OCI-LY7 (cell line): ENCODE data around the gene ENG. TPM values are rescaled to one million over a fixed set of nuclear protein-coding genes. Genes with fewer than 3 reads are reported as not detected.

ENCODE experiments used
- Bru-seq: library from RNA; stranded (reverse); fragments of 400-500 nt; gene quantifications from one replicate; lab custom pipeline; 2021; lab: Mats Ljungman, UMichigan
- BruChase-seq, 2 experiments: library from RNA; stranded (reverse); fragments of 400-500 nt; gene quantifications; one replicate each; lab custom pipeline; 2021; lab: Mats Ljungman, UMichigan
- BruUV-seq: library from RNA; stranded (reverse); fragments of 400-500 nt; replicated peaks from 2 replicates; lab custom pipeline; 2021; lab: Mats Ljungman, UMichigan
- CTCF ChIA-PET: fragments of 300-600 bp; sonication (Branson Sonifier 250); formaldehyde crosslinking; loops from one replicate; lab custom pipeline; 2022; ENCODE audit warnings: antibody characterized with exemption; ENCODE audit not compliant: unreplicated experiment; lab: Charles Lee
- POLR2A ChIA-PET: fragments of 300-600 bp; sonication (Branson Sonifier 250); formaldehyde crosslinking; loops from one replicate; lab custom pipeline; 2022; ENCODE audit warnings: antibody characterized with exemption; lab: Charles Lee
- DNase-seq: peaks from one replicate; pipeline ENCODE4 v3.0.0-alpha.2; 2015; ENCODE audit warnings: low spot score
- H2AFZ ChIP-seq: fragments of 200-600 bp; sonication (generic), shearing (Covaris generic); 2 replicates; pipeline ENCODE4 v1.6.1; 2014; ENCODE audit warnings: mild to moderate bottlenecking, antibody characterized with exemption, low read length, moderate library complexity
- H3K27ac ChIP-seq: fragments of 200-600 bp; sonication (generic); 2 replicates; pipeline ENCODE4 v1.5.1; 2014; ENCODE audit warnings: mixed run types, low read depth, mild to moderate bottlenecking, moderate library complexity, low read length, inconsistent platforms; ENCODE audit not compliant: poor library complexity, severe bottlenecking
- H3K36me3 ChIP-seq: fragments of 200-600 bp; sonication (generic); 2 replicates; pipeline ENCODE4 v1.6.1; 2014; ENCODE audit warnings: mild to moderate bottlenecking, antibody characterized with exemption, low read length, moderate library complexity, mixed read lengths; ENCODE audit not compliant: insufficient read depth
- H3K4me1 ChIP-seq: fragments of 200-600 bp; sonication (generic); 2 replicates; pipeline ENCODE4 v1.5.1; 2014; ENCODE audit warnings: mild to moderate bottlenecking, low read length; ENCODE audit not compliant: insufficient read depth, poor library complexity, severe bottlenecking
- H3K4me2 ChIP-seq: fragments of 200-600 bp; sonication (generic); 2 replicates; pipeline ENCODE4 v1.6.1; 2014; ENCODE audit warnings: mild to moderate bottlenecking, low read length
- H3K4me3 ChIP-seq: fragments of 200-600 bp; sonication (generic); 2 replicates; pipeline ENCODE4 v1.5.1; 2014; ENCODE audit warnings: mild to moderate bottlenecking, low read depth, low read length; ENCODE audit not compliant: poor library complexity, severe bottlenecking
- H3K79me2 ChIP-seq: fragments of 200-600 bp; sonication (generic); 2 replicates; pipeline ENCODE4 v1.6.1; 2016; ENCODE audit warnings: low read depth, mild to moderate bottlenecking, low read length, moderate library complexity, mixed read lengths; ENCODE audit not compliant: insufficient read depth
- H3K9me2 ChIP-seq: fragments of 200-600 bp; sonication (generic); 2 replicates; pipeline ENCODE4 v1.6.1; 2016; ENCODE audit warnings: mild to moderate bottlenecking, low read length, mixed read lengths; ENCODE audit not compliant: insufficient read depth
- H3K9me3 ChIP-seq: fragments of 200-600 bp; sonication (generic); 2 replicates; pipeline ENCODE4 v1.6.1; 2014; ENCODE audit warnings: mild to moderate bottlenecking, mixed run types, low read length, mixed read lengths
- H4K20me1 ChIP-seq: fragments of 200-600 bp; sonication (generic); 2 replicates; pipeline ENCODE4 v1.6.1; 2014; ENCODE audit warnings: mild to moderate bottlenecking, antibody characterized with exemption, low read length, moderate library complexity, mixed read lengths; ENCODE audit not compliant: insufficient read depth
- EZH2phosphoT487 ChIP-seq: fragments of 200-600 bp; sonication (generic); IDR thresholded peaks from 2 replicates; pipeline ENCODE4 v1.6.1; 2018; ENCODE audit warnings: low read depth, borderline replicate concordance, mild to moderate bottlenecking, mixed run types, antibody characterized with exemption, low read length, moderate library complexity, mixed read lengths
- intact Hi-C: fragments of 100-400 bp; cut with micrococcal nuclease; formaldehyde crosslinking; loops from one replicate; pipeline ENCODE4 v1.10.0; 2022; ENCODE audit not compliant: unreplicated experiment
- long read RNA-seq: library from polyadenylated mRNA; stranded (forward); transcript quantifications from one replicate; pipeline ENCODE4 v2.0.0, GENCODE V29; 2022
- total RNA-seq, 2 experiments: library from RNA; depleted of rRNA in 1 of 2; stranded (reverse); fragments of >200 nt in 1 of 2; shearing (Covaris generic) in 1 of 2; gene quantifications; 2 replicates each; pipeline ENCODE4 v1.2.3, GENCODE V29; 2014 to 2022
- TF ChIP-seq, protein P1 (sequence below): fragments of 200-600 bp; sonication (generic); conservative IDR thresholded peaks from 2 replicates; pipeline ENCODE4 v1.5.1; 2014; ENCODE audit warnings: mild to moderate bottlenecking, antibody characterized with exemption, low read length, moderate library complexity, mixed read lengths

ENG gene
- total RNA-seq (2014; rRNA removed; shearing (Covaris generic)): not detected in 2 replicates
- total RNA-seq (2022): not detected in 2 replicates
- percentile 4 among the genes with signal in this experiment for Bru-seq, nascent RNA
- not detected for BruChase-seq, experiment 1, labeled RNA remaining after a 6-hour chase
- percentile 8 among the genes with signal in this experiment for BruChase-seq, experiment 2, labeled RNA remaining after a 2-hour chase
- long read RNA-seq, partial matches to known transcripts: 0 of 82 reads
- long read RNA-seq, other reads (novel, unspliced or antisense): 82 of 82 reads

GRCh38 chr9:127854184-127854806 is at the start of gene ENG:
Gene ENG, minus strand, starts transcription at chr9:127854658. Its CDS starts 303 bp downstream, at chr9:127854355.
- peaks cover 7% of the 10 kb centered on the region; the same call in 1 of the 2 replicates for H3K9me3 ChIP-seq
- intact Hi-C loops: no loop called here
- no peaks in the 10 kb centered on the region for H4K20me1 ChIP-seq
- H3K4me3 ChIP-seq: no peak within 1 kb of the TSS
- CTCF ChIA-PET: no interaction called here
- H3K36me3 ChIP-seq: no peaks in the 10 kb centered on the region
- no peaks in the 10 kb centered on the region for H3K79me2 ChIP-seq
- no peak for DNase-seq
- H3K27ac ChIP-seq: no peak within 1 kb of the TSS
- BruUV-seq: no TSS peak
- TF ChIP-seq EZH2phosphoT487: no peak
- TF ChIP-seq, protein P1, sequence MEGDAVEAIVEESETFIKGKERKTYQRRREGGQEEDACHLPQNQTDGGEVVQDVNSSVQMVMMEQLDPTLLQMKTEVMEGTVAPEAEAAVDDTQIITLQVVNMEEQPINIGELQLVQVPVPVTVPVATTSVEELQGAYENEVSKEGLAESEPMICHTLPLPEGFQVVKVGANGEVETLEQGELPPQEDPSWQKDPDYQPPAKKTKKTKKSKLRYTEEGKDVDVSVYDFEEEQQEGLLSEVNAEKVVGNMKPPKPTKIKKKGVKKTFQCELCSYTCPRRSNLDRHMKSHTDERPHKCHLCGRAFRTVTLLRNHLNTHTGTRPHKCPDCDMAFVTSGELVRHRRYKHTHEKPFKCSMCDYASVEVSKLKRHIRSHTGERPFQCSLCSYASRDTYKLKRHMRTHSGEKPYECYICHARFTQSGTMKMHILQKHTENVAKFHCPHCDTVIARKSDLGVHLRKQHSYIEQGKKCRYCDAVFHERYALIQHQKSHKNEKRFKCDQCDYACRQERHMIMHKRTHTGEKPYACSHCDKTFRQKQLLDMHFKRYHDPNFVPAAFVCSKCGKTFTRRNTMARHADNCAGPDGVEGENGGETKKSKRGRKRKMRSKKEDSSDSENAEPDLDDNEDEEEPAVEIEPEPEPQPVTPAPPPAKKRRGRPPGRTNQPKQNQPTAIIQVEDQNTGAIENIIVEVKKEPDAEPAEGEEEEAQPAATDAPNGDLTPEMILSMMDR: no peak
- no peak within 1 kb of the TSS for H2AFZ ChIP-seq
- no peak within 1 kb of the TSS for H3K4me2 ChIP-seq
- H3K9me2 ChIP-seq: no peaks in the 10 kb centered on the region
- no peaks in the 10 kb centered on the region for H3K4me1 ChIP-seq
- POLR2A ChIA-PET: interaction anchor here (0.6 to 1.1 kb wide), 3 partner anchors 9 to 21 kb away, joined by 3 to 8 read pairs (median 6); no protein-coding TSS in a partner anchor

GRCh38 chr9:127903557-127904475 is 49.4 kb upstream of the ENG start:
- H3K4me3 ChIP-seq: peak overlapping the region; percentile 58

More at GRCh38 chr9:127903557-127904475, 49.4 kb upstream of the ENG start:
- H4K20me1 ChIP-seq: no peaks in the 10 kb centered on the region
- POLR2A ChIA-PET: interaction anchor here (0.6 to 3.7 kb wide), 4 partner anchors 9 to 558 kb away, joined by 3 to 22 read pairs (median 4); partner anchors contain the start of gene ST6GALNAC4
- TF ChIP-seq, protein P1: no peak
- TF ChIP-seq EZH2phosphoT487: no peak
- H3K9me3 ChIP-seq: no peaks in the 10 kb centered on the region
- no peaks in the 10 kb centered on the region for H3K9me2 ChIP-seq
- intact Hi-C loops: loop anchor here (10.0 kb wide), 1 partner anchor 781 kb away; the partner anchor contains the start of gene SET
- DNase-seq: peak; percentile 91
- H2AFZ ChIP-seq: no peak overlapping the region
- H3K27ac ChIP-seq: peak overlapping the region; percentile 94
- H3K4me1 ChIP-seq: peaks cover 79% of the 10 kb centered on the region
- no TSS peak for BruUV-seq
- no peaks in the 10 kb centered on the region for H3K79me2 ChIP-seq
- CTCF ChIA-PET: interaction anchor here (0.6 to 0.8 kb wide), 4 partner anchors 13 to 1920 kb away, joined by 4 to 5 read pairs (median 5); partner anchors contain the start of genes DPM2 and ST6GALNAC4
- peak overlapping the region; percentile 76 for H3K4me2 ChIP-seq
- peaks cover 23% of the 10 kb centered on the region for H3K36me3 ChIP-seq
